KG1 (cell line): Measurements from ENCODE around the gene PLCB3.

ENCODE experiments used
- DNase-seq: peaks from one replicate; lab custom pipeline; 2025; lab: John Stamatoyannopoulos, UW

Gene PLCB3

DNA sequence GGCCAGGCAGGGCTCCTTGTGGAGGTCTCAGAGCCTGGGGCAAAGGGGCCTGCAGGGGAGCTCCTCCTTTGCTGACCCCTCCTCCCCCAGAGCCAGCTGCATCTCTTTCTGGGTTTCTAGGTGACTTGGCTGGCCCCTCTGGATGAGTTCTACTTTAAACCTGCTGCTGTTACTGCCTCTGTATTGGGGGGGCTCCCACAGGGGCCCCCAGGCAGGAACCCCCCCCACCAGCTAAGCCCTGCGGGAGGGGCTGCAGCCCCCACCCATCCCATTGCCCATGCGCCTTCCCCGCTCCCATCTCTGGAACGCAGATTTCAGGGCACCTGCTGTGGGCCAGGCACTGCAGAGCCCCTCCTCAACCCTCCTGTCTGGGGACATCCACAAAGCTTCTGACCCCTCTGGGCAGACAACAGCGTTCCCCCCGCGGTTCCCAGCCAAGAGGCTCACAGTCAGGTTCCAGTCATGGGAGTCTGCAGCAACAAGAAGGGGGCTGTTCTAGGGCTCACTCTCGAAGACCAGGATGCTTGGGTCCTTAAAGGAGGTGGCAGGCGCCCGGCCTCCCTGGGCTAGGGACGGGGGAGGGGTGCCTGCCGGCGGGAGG is 815 bp upstream of the PLCB3 start:
- no peak for DNase-seq

DNA sequence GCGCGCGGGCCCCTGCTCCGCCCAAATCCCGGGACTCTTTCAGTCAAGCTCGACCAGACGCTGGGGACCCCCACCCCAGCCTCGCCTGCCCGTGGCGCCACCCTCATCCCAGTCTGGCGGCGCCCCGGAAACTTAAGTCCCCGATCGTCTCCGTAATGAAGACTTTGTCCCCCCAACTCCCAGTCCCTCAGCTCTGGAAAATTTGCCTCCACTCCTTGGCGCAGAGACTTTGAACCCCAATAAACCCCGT is 348 bp downstream of the PLCB3 start:
- DNase-seq, result no peak

DNA sequence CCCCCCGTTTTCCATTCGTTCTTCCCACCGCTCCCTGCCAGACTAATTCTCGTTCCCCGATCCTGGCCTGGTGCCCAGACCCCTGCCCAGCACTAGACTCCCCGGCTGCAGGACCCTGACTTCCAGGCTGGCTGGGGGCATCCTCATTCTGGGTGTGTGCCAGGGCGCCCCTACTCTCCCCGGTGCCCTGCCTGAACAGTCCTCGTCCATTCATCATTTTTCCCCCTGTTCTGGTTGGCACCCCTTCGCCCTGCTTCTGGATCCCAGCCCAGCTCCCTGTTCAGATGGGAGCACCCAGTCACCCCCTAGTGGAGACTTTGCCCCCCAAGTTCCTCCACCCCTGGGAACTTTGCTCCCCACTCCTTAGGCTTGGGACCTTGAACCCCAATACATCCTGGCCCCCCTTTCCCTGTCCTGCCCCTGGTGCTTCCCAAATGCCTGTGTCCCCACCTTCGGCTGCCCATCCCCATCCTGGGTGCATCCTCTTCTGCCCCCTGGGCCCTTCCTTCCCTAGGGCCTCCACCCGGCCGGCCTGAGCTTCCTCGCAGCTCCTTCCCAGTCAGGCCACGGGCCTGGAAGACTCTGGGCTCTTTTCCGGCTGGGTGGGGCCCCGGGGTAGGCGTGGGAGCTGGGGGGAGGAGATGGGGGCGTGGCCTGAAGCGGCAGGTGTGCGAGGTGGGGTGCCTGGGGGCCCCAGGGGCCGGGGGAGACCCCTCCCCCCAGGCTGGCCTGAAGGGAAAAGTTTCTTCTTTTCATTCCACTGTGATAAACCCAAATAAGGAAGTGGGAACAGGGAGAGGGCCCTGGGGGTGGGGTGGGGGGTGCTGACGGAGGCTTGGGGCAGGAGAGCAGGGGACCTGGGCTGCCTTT is 908 bp downstream of the PLCB3 start:
- DNase-seq, result no peak

DNA sequence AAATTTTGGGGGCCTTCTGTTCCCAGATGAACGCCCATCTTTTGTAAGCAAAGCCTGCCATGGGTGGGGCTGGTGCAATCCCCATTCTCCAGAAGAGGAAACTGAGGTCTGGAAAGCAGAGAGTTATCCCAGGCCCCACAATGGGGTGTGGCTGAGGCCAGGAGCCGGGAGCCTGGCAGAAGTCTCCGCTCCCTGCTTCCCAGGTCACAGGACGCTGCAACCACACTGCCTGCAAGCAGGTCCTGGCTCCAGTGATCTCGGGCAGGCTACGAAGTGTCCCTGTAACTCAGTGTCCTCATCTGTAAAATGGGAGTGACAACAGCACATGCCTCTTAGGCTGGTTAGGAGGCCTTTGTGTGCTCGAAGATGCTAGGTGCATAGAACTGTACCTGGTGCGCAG is 1.7 kb downstream of the PLCB3 start:
- no peak for DNase-seq

DNA sequence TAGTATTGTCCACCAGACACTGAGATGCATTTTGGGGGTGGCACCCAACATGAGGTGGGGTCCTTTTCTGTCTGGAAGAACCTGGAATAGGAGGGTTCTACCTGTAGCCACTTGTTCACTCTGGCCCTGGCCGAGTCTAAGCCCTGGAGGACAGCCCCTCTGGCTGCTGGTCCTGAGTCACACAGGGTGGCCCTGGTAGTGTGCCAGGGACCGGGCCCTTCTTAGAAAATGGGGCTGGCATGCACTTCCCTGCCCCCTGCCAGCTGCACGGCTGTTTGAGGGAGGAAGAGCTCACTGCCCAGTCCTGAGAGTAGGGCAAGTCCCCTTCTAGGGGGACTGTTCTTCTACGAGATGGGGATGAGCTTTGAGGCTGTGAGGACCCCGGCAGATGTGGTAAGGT is 2.2 kb downstream of the PLCB3 start:
- no peak for DNase-seq

DNA sequence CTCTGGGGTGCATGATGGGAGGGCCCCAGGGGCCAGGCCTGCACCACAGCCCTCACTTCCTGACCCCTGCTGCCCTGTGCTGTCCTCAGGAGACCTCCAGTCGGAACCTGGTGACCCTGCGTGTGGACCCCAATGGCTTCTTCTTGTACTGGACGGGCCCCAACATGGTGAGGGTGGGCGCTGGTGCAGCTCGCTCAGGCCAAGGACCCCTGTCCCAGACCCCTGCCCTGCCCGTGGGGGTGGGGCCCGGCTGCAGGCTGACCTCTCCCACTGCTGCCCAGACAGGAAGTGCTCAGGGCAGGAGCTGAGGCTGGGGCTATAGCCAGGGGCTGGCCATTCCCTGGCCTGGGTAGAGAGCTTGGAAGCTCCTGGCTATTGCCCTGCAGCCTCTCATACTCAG is 3.0 kb downstream of the PLCB3 start:
- no peak for DNase-seq

DNA sequence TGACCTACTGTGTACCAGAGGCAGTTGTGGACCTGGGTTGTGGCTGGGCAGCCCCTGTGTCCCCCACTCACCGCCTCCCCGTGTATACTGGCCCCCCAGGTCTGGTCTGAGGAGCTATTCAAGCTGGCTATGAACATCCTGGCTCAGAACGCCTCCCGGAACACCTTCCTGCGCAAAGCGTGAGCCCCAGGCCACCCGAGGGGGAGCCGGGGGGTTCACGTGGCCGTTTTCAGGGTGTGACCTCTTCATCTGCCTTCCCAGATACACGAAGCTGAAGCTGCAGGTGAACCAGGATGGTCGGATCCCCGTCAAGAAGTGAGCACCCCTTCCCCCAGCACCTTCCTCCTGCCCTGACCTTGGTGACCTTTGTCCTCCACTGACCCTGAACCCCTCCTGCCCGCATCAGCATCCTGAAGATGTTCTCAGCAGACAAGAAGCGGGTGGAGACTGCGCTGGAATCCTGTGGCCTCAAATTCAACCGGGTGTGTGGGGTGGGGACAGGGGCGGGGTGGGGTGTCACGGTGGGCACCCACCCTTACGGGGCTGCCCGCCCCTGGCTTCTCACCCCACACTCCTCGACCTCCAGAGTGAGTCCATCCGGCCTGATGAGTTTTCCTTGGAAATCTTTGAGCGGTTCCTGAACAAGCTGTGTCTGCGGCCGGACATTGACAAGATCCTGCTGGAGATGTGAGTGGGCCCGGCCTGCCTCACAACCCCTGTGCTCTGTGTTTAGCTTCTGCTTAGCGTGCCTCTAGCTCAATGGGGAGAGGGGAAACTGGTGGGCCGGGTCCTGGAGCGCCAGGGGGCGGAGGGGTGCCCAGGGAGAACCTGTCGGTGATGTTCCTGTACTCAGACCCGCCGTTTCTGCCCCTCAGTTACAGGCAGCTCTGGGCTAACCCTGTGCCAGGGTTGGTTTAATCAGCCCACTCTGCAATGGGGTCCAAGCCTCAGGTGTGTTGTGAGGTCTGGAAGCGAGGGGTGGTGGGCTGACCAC is 4.1 kb downstream of the PLCB3 start:
- no peak for DNase-seq

DNA sequence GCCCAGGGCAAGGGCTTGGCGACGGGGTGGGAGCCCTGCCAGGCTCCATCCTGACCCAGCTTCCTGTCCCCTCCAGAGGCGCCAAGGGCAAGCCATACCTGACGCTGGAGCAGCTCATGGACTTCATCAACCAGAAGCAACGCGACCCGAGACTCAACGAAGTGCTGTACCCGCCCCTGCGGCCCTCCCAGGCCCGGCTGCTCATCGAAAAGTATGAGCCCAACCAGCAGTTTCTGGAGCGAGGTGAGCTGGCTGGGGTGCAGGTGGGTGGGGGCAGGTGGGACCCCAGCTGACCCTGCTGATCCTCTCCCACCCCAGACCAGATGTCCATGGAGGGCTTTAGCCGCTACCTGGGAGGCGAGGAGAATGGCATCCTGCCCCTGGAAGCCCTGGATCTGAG is 5.0 kb downstream of the PLCB3 start:
- no peak for DNase-seq

DNA sequence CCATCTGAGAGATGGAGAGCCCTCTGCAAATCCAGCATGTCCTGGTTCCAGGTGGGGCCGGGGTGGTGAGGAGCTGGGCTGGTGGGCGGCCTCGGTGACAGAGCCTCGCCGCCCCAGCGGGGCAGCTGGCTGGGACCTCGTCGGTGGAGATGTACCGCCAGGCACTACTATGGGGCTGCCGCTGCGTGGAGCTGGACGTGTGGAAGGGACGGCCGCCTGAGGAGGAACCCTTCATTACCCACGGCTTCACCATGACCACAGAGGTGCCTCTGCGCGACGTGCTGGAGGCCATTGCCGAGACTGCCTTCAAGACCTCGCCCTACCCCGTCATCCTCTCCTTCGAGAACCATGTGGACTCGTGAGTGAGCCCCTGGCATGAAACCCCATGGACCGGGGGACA is 7.0 kb downstream of the PLCB3 start:
- no peak for DNase-seq

DNA sequence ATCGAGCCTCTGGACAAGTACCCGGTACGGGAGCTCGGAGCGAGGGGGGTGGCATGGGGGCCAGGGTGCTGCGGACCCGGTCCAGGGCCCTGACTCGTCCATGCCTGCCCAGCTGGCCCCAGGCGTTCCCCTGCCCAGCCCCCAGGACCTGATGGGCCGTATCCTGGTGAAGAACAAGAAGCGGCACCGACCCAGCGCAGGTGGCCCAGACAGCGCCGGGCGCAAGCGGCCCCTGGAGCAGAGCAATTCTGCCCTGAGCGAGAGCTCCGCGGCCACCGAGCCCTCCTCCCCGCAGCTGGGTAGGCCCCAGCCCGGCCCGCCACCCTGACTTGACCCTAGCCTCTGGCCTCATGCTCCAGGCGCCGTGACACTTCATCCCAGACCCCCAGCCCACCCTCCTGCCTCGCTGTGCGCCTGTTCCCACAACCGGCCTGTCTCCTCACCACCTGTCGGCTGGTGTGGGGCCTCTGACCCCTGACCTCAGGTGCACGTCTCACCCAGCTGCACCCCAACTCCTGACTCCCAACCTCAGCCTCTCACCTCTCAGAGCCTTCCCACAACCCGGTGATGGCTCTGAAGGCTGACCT is 7.7 kb downstream of the PLCB3 start:
- DNase-seq, result no peak

DNA sequence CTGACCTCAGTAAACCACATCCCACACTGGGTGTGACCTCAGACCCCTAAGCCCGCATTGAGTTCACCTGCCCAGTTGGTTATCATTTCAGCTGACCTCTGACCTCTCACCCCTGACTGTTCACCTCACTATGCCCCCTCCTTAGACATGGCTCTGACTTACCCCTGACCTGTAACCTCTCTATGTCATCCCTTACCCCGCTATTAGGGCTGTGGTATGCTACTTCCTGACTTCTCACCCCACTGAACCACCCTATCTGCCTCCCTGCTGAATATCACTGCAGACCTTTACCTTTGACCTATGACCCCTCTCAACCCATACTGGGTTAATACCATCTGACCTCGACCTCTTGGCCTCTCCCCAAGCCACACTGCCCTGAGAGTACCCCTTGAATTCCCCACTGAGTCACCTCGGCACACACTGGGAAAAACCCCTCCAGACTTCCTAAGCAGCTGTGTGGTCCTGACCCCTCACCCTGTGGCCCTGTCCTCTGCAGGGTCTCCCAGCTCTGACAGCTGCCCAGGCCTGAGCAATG is 8.3 kb downstream of the PLCB3 start:
- DNase-seq, result no peak

DNA sequence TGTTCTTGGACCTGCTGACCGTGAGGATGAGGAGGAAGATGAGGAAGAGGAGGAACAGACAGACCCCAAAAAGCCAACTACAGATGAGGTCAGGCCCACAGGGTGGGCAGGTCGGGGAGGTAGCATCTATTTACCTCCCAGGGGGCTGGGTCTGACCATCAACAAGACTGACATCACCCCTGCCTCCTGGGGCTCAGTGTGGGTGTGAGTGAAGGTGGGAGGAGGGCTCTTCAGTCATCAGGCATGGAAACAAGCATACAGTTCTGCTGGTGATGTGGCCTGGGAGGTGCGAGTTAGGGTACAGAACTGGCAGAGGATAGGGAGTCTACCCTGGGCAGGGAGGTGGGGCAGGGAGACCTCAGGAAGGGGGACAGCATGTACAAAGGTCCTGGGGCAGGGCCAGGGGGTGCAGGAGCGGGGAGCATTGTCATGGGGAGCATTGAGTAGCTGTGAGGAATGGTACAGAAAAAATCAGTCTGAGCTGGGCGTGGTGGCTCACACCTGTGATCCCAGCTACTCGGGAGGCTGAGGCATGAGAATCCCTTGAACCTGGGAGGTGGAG is 8.9 kb downstream of the PLCB3 start:
- no peak for DNase-seq

DNA sequence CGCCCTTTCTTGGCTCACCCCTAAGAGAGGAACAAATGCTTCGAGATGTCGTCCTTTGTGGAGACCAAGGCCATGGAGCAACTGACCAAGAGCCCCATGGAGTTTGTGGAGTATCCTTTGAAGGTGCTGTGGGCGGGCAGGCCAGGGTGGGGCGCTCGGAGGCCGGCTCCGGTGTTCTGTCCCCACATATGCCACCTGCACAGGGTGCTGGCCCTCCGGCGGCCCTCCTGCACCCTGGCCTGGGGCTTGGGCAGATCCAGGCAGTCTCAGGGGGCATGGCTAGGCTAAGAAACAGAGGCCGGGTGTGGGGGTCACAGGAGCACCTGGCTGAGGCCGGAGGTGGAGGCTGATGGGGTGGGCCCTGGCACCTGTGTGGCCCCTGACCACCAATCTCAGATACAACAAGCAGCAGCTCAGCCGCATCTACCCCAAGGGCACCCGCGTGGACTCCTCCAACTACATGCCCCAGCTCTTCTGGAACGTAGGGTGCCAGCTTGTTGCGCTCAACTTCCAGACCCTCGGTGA is 10.3 kb downstream of the PLCB3 start:
- DNase-seq, result no peak

DNA sequence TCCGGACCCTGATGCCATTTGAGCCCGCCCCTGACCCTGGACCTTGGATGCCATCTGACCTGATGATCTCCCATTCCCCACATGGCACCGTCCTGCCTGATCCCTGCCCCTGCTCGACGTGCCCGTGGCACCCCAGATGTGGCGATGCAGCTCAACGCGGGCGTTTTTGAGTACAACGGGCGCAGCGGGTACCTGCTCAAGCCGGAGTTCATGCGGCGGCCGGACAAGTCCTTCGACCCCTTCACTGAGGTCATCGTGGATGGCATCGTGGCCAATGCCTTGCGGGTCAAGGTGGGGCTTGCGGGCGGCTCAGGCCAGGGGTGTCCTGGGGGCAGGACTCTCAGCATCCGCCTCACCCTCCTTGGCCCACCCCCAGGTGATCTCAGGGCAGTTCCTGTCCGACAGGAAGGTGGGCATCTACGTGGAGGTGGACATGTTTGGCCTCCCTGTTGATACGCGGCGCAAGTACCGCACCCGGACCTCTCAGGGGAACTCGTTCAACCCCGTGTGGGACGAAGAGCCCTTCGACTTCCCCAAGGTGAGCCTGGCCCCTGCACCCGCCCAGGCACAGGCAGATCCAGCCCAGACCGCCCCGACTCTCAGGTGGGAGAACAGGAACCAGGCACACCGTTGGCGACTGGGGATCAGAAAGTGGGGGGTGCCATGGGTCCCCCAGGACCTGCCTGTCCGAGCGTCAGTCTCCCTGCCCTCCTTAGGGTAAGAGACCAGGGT is 11.1 kb downstream of the PLCB3 start:
- no peak for DNase-seq

DNA sequence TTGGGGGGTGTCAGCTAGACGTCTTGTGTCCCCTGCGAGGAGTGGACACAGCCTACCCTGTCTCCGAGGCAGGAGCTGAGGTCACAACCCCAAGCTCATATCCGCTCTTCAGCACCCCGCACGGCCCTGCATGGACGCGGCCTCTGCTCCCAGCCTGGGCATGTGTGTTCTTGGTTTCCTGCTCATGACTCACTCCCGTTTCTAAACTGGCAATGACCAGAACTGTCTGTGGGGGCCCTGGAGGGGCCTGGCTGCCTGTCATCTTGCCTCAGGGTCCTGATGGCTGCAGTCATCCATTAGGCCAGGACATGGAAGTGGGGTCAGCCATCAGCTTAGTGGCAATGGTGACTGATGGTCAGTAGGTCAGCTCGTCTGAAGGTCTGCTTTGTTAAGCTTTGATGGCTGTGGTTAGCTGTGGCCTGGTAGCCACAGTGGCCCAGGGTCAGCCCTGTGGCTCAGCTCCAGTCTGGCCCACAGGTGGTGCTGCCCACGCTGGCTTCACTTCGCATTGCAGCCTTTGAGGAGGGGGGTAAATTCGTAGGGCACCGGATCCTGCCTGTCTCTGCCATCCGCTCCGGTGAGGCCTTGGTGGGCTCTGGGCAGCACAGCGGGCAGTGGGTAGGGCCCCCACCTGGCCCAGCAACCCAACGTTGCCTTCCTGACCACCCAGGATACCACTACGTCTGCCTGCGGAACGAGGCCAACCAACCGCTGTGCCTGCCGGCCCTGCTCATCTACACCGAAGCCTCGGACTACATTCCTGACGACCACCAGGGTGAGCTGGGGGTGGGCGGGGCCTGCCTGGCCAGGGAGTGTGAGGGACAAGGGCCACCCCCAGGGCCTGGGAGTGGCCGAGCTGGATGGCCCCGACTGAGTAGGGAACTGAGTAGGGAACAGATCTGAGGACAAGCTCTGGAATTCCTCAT is 12.0 kb downstream of the PLCB3 start:
- no peak for DNase-seq

DNA sequence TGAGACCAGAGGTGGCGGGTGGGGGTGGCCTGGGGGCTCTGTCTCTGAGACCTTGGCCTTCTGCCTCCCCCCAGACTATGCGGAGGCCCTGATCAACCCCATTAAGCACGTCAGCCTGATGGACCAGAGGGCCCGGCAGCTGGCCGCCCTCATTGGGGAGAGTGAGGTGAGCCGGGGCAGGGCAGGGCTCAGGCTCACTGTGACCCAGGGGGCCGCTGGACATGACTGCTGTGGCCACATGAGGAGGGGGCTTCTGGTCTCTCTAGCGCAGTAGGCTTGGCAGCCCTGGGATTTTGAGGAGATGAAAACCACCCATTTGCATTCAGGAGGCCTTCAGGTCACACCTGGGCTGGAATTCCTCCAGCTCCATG is 12.6 kb downstream of the PLCB3 start:
- no peak for DNase-seq

DNA sequence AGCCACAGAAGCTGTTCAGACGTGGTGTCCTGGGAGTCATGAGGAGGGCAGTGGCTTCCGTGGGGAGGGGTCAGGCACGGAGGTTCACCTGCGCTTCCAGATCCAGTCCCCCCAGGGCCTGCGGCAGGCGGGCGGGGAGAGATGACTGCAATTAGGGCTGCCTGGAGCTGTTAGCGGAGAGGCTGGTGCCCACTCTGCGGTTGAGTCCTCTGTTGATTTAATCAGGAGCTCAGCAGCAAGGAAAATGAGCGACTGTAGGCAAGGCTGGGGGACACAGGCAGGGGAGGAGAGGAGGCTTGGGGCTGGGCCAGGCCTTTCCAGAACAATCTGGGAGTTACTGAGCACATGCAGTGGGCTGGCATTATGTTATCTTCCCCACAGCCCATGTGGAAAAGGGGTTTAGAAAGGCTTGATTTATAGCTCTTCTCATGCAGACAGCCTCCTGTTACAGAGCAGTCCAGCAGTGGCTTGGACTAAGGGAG is 13.1 kb downstream of the PLCB3 start:
- DNase-seq, result no peak

DNA sequence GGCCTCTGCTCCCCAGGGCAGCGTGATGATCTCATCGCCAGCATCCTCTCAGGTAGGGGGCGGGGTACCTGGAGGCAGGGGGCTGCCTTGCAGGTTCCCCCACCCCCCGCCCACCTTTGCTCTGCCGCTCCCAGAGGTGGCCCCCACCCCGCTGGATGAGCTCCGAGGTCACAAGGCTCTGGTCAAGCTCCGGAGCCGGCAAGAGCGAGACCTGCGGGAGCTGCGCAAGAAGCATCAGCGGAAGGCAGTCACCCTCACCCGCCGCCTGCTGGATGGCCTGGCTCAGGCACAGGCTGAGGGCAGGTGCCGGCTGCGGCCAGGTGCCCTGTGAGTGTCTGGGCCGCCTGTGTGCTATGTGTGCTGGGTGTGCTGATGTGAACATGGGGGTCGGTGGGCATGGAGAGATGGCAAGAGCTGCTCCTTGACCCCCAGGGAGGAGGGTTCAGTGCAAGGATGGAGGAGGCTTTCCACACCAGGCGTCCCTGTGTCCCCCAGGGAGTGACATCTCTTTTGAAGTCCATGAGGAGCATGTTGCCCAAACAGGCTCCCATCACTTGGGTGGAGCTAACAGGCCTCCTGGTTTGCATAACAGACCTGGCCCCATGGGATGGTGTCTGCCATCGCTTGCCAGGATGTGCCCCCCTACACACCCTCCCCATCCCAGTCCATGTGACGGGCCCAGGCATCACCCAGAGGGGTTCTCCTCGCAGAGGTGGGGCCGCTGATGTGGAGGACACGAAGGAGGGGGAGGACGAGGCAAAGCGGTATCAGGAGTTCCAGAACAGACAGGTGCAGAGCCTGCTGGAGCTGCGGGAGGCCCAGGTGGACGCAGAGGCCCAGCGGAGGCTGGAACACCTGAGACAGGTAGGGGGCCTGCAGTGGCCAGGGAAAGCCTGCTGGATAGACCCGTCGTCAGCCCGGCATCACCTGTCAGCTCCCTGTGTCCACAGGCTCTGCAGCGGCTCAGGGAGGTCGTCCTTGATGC is 14.1 kb downstream of the PLCB3 start:
- no peak for DNase-seq

DNA sequence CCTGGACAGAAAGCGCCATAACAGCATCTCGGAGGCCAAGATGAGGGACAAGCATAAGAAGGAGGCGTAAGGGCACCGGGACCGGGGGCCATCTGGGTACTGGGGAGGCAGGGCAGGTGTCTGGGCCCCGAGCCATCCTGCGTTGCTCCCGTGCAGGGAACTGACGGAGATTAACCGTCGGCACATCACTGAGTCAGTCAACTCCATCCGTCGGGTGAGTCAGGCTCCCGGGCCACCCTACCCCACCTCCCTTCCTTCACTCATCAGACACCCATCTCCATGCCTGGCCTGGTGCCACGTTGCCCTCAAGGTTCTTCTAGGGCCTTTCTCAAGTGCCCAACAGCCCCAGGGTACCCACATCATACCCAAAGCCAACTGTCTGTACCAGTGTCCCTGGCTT is 15.0 kb downstream of the PLCB3 start:
- DNase-seq, result no peak
